ENCODE measurements around the gene MYL12B.

- TF ChIP-seq ZNF274 (IDR thresholded peaks at IDR 0.05; ENCODE audit: low read depth, low read length): no peak
- no peak for TF ChIP-seq YY1 (IDR thresholded peaks at IDR 0.05; ENCODE audit: insufficient read depth, insufficient read length)
Measured at GRCh38 chr18:3286159-3286558, 24.2 kb downstream of the MYL12B start.
